Ovary (tissue), 9 donors: ENCODE measurements around the gene TOM1L2. TPM values are rescaled to one million over a fixed set of nuclear protein-coding genes. Genes with fewer than 3 reads are reported as not detected.

Experiments used
- DNase-seq, 5 donors: peaks; one replicate each; pipeline ENCODE4 v3.0.0-alpha.2; 2019 to 2020
- H3K27ac ChIP-seq, 2 donors: fragments of 200-600 bp; one replicate each; pipeline versions ENCODE4 v1.5.1 to v1.8.0; 2019 to 2022
- H3K27me3 ChIP-seq: fragments of 200-600 bp; one replicate; pipeline ENCODE4 v1.8.0; 2022
- H3K36me3 ChIP-seq: fragments of 200-600 bp; sonication (generic); one replicate; pipeline ENCODE4 v1.5.1; 2019
- H3K4me1 ChIP-seq: one replicate; pipeline ENCODE4 v1.8.1; 2013; ENCODE audit warnings: mild to moderate bottlenecking, moderate library complexity; ENCODE audit not compliant: insufficient read depth
- H3K4me3 ChIP-seq: fragments of 200-600 bp; sonication (generic); one replicate; pipeline ENCODE4 v1.5.1; 2017
- H3K9me3 ChIP-seq, 2 donors: fragments of 200-600 bp in 1 of 2; sonication (generic) in 1 of 2; one replicate each; pipeline versions ENCODE4 v1.5.1 to v1.8.1; 2013 to 2019; ENCODE audit warnings: mild to moderate bottlenecking in 1 of 2, moderate library complexity in 1 of 2
- CTCF ChIP-seq, 3 donors: fragments of 450-650 bp in 2 of 3; fragments of 200-600 bp in 1 of 3; IDR thresholded peaks; one replicate each; pipeline versions ENCODE4 v1.5.1 to v1.8.0; 2016 to 2022; ENCODE audit warnings: antibody characterized with exemption in 3 of 3, mild to moderate bottlenecking in 1 of 3
- EP300 ChIP-seq: sonication (generic); formaldehyde crosslinking; IDR thresholded peaks from one replicate; pipeline ENCODE4 v1.6.1; 2017; ENCODE audit warnings: antibody characterized with exemption
- POLR2A ChIP-seq: fragments of 450-650 bp; IDR thresholded peaks from one replicate; pipeline ENCODE4 v1.6.1; 2017; ENCODE audit warnings: antibody characterized with exemption, mild to moderate bottlenecking, moderate library complexity
- WGBS, 3 donors: extraction: QIAGEN DNeasy Blood & Tissue Kit in 1 of 3; methylation state at CpG; one replicate each; pipeline versions ENCODE4 v1.1.5 to v1.1.7; 2013 to 2017; 5-methylcytosine and 5-hydroxymethylcytosine counted together
- intact Hi-C, 4 donors: fragments of 100-400 bp; cut with DNase I; formaldehyde crosslinking; loops; one replicate each; pipeline versions ENCODE4 v1.11.0 to v1.15.1; 2022 to 2023
- polyA plus RNA-seq, 2 donors: library from polyadenylated mRNA; stranded (reverse); fragments of 200-250 nt in 1 of 2; fragments of 350-450 nt in 1 of 2; fragmentation: Illumina TruSeq in 1 of 2; extraction: RNeasy Lipid Tissue Mini Kit (QIAGEN cat#74804) in 1 of 2; gene quantifications; one replicate each; pipeline ENCODE4 v1.2.3, GENCODE V29; 2013 to 2014
- total RNA-seq, 7 donors: library from RNA; depleted of rRNA in 2 of 7; stranded (reverse); fragments of >200 nt in 2 of 7; fragmentation: NEBNext Ultra II Directional in 3 of 7; extraction: Animal tissue kit (Norgen Biotek cat#: 25700) in 3 of 7; gene quantifications; one replicate each; pipeline versions ENCODE4 v1.1.0 to v1.2.4, GENCODE V29; 2016 to 2023
- donor health status: DM: no; HTN: no; CAD: no; lungs with moderate emphysema.
- donor health status: DM: no; HTN: no; CAD: no.
- donor health status: Bipolar disorder and iron deficiency.
- donor health status: DM: yes; HTN: yes; CAD: no.
- donor health status: DM: no; HTN: no; CAD: no.
- donor health status: DM: yes; HTN: yes; CAD: no.

Gene TOM1L2
- total and polyA plus RNA-seq, 9 donors, result 25.6 to 62.5 (median 45.9) TPM

DNA sequence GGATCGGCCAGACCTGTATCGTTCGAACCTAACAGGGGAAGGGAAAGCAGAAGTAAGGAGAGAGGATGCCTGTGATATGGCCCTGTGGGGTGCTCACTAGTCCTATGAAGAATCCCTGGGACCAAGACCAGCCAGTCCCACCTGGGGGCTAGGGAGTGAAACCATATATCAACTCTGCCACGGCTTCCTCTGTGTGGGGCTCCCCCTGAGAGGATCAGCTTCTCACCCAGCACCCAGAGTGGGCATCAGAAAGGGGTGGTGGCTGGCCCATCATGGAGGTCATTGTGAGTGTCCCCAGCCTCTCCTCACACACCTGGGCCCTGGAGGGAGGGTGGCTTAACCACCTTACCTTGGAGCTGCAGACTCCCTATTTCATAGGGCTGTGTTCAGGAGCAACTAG lies 105.3 kb downstream of the TOM1L2 start:
- Histone ChIP-seq H3K4me1 (peaks cover 10% of the 10 kb centered on the region), H3K27me3 (no peaks in the 10 kb centered on the region), H3K27ac (no peak overlapping the region), H3K4me3 (no peak overlapping the region), H3K9me3 (no peaks in the 10 kb centered on the region), H3K36me3 (no peaks in the 10 kb centered on the region)
- WGBS, 3 donors, result 92 to 96% (median 96%) methylated on average over 4 of the region's 4 CpGs
- no peak for DNase-seq
- TF ChIP-seq CTCF (IDR thresholded peaks at IDR 0.05), result no peak
- no peak for TF ChIP-seq EP300
- TF ChIP-seq POLR2A, result no peak
- intact Hi-C loops, result loop anchor here in 2 of 4 donors (5.0 to 10.0 kb wide), 3 partner anchors 48 to 185 kb away; partner anchors contain the start of genes ATPAF2 (in 1 of the 2), GID4 (in 1 of the 2) and RAI1 (in 1 of the 2)

GRCh38 chr17:17866425-17866824 lies 105.8 kb downstream of the TOM1L2 start:
- H3K36me3 ChIP-seq, result no peaks in the 10 kb centered on the region
- no peaks in the 10 kb centered on the region for H3K9me3 ChIP-seq
- H3K27me3 ChIP-seq, result no peaks in the 10 kb centered on the region
- DNase-seq, result no peak
- H3K4me1 ChIP-seq, result peaks cover 10% of the 10 kb centered on the region
- 87 to 95% (median 92%) methylated on average over 3 of the region's 3 CpGs for WGBS, 3 donors
- no peak for TF ChIP-seq POLR2A
- TF ChIP-seq CTCF (IDR thresholded peaks at IDR 0.05), result no peak
- TF ChIP-seq EP300, result no peak
- intact Hi-C loops, result loop anchor here in 2 of 4 donors (5.0 to 10.0 kb wide), 3 partner anchors 48 to 184 kb away; partner anchors contain the start of genes ATPAF2 (in 1 of the 2), GID4 (in 1 of the 2) and RAI1 (in 1 of the 2)
- no peak overlapping the region for H3K4me3 ChIP-seq
- H3K27ac ChIP-seq, result no peak overlapping the region

DNA sequence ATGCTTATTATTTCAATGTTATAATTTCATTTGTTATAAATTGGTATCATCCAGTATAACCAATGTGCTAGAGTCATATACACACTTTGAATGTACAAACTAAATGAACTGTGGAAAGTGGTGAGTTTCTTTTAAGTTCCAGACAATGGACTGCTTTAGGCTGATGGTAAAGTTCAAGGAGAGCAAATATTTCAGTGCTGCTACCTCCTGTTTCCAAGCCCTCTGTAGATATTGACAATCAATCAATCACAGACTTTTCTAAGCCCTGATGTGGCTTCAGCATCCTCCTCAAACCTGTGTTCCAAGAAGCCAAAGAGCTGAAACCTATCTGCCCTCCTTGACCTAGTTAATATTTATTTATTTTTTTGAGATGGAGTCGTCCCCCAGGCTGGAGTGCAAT lies 107.2 kb downstream of the TOM1L2 start:
- H3K4me1 ChIP-seq, result peaks cover 10% of the 10 kb centered on the region
- TF ChIP-seq EP300, result no peak
- no peak for TF ChIP-seq POLR2A
- no peak for TF ChIP-seq CTCF (IDR thresholded peaks at IDR 0.05)
- H3K27me3 ChIP-seq, result no peaks in the 10 kb centered on the region
- no peak overlapping the region for H3K4me3 ChIP-seq
- intact Hi-C loops, result loop anchor here in 2 of 4 donors (5.0 to 10.0 kb wide), 3 partner anchors 50 to 183 kb away; partner anchors contain the start of genes ATPAF2 (in 1 of the 2), GID4 (in 1 of the 2) and RAI1 (in 1 of the 2)
- H3K27ac ChIP-seq, result no peak overlapping the region
- WGBS, 3 donors, result 76 to 100% (median 92%) methylated on average over 1 of the region's 1 CpG
- H3K36me3 ChIP-seq, result no peaks in the 10 kb centered on the region
- DNase-seq, result no peak
- no peaks in the 10 kb centered on the region for H3K9me3 ChIP-seq

GRCh38 chr17:17860766-17861107 lies 111.5 kb downstream of the TOM1L2 start:
- intact Hi-C loops, result loop anchor here (2.0 to 10.0 kb wide), 6 partner anchors 48 to 180 kb away; partner anchors contain the start of genes RAI1 (in 3 of the 4), ATPAF2 (in 1 of the 4) and GID4 (in 1 of the 4)
- H3K27me3 ChIP-seq, result no peaks in the 10 kb centered on the region
- H3K36me3 ChIP-seq, result no peaks in the 10 kb centered on the region
- DNase-seq, result no peak
- no peak overlapping the region for H3K4me3 ChIP-seq
- 59 to 76% (median 71%) methylated on average over 5 of the region's 5 CpGs for WGBS, 3 donors
- H3K27ac ChIP-seq, result no peak overlapping the region
- H3K9me3 ChIP-seq, result no peaks in the 10 kb centered on the region
- peaks cover 4% of the 10 kb centered on the region for H3K4me1 ChIP-seq
- TF ChIP-seq CTCF (IDR thresholded peaks at IDR 0.05) (no peak), POLR2A (no peak), EP300 (no peak)
